Gastroesophageal sphincter (tissue), 3 donors: ENCODE data around the gene CDC42.

Experiments used
- CTCF ChIP-seq, 4 experiments: fragments of 200-600 bp in 2 of 4; fragments of 450-650 bp in 2 of 4; sonication (generic) in 1 of 4; IDR thresholded peaks; one replicate each; pipeline ENCODE4 v1.5.1; 2017 to 2019; ENCODE audit warnings: antibody characterized with exemption in 4 of 4, mild to moderate bottlenecking in 2 of 4, moderate library complexity in 2 of 4
- POLR2A ChIP-seq, 2 donors: fragments of 450-650 bp; IDR thresholded peaks; one replicate each; pipeline ENCODE4 v1.6.1; 2017; ENCODE audit warnings: antibody characterized with exemption in 2 of 2, mild to moderate bottlenecking in 2 of 2, moderate library complexity in 1 of 2
- POLR2AphosphoS5 ChIP-seq: sonication (generic); formaldehyde crosslinking; IDR thresholded peaks from one replicate; pipeline ENCODE4 v1.6.1; 2017; ENCODE audit warnings: antibody characterized with exemption

GRCh38 chr1:22045604-22046228, 6.8 kb upstream of the CDC42 start:
- TF ChIP-seq CTCF (IDR thresholded peaks at IDR 0.05) (no peak), POLR2A (IDR thresholded peaks at IDR 0.05) (no peak), POLR2AphosphoS5 (no peak)
